Measurements from ENCODE around the gene RRAS2.

RRAS2 gene

GRCh38 chr11:14336507-14337503 is 22.2 kb downstream of the RRAS2 start:
- no peak for DNase-seq (ENCODE audit: low read depth in 2 of 2)

GRCh38 chr11:14335712-14336111 is 23.3 kb downstream of the RRAS2 start:
- no peak for DNase-seq (ENCODE audit: low read depth in 2 of 2)

- DNase-seq (ENCODE audit: low read depth in 2 of 2), result no peak
Observed at GRCh38 chr11:14334893-14335292, 24.1 kb downstream of the RRAS2 start.

DNA sequence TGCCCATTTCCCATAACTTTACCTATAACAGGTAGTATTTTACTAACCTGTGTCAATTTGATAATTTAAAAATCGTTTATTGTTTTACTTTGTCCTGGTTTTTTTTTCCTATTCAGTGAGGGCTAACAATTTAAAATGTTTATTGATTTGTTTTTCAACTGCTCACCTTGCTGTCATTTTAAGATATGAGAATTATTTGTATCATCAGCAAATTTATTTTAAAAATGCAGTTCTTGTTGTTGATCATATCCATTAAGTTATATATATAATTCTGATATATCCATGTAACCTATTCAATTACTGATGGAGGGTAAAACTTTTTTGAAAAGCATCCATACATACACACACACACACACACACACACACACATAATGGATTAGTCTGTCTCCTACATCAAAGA is 24.8 kb downstream of the RRAS2 start:
- no peak for DNase-seq (ENCODE audit: low read depth in 2 of 2)

DNA sequence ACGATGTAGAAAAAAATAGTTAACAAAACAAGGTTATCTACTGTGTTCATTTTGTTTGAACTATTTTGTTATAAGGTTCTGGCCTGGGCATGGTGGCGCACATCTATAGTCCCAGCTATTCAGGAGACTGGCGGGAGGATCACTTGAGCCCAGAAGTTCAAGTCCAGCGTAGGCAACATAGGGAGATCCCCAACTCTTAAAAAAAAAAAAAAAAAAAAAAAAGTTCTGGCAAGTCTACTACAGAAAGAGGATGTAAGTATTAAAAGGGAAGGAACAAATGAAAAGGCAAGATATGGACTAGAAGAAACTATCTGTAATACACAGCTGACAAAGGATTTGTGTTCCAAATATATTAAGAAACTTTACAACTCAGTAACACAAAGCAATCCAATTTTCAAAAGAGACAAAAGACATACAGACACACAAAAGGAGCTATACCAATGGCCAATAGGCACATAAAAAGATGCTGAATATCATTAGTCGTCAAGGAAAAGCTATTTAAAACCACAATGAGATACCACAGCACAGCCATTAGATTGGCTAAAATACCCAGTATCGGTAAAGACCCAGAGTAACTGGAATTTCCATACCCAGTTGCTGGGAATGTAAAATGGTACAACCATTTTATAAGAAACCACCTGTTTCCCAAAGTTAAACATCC is 27.4 kb downstream of the RRAS2 start:
- DNase-seq (ENCODE audit: low read depth in 2 of 2), result no peak

- DNase-seq (ENCODE audit: low read depth in 2 of 2), result no peak
Observed at GRCh38 chr11:14330881-14331280, 28.1 kb downstream of the RRAS2 start.

DNA sequence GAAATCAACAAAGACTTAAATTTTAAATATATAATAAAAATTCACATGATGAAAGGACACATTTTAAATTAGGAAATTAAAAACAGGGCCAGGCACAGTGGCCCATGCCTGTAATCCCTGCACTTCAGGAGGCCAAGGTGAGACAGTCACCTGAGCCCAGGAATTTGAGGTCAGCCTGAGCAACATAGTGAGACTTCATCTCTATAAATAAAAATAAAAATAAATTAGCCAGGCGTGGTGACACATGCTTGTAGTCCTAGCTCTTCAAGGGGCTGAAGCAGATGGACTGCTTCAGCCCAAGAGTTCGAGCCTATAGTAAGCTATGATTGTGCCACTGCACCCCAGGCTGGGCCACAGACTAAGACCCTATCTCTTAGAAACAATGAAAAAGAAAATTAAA is 29.3 kb downstream of the RRAS2 start:
- DNase-seq (ENCODE audit: low read depth in 2 of 2), result no peak

GRCh38 chr11:14327116-14327515 is 31.9 kb downstream of the RRAS2 start:
- no peak for DNase-seq (ENCODE audit: low read depth in 2 of 2)

DNA sequence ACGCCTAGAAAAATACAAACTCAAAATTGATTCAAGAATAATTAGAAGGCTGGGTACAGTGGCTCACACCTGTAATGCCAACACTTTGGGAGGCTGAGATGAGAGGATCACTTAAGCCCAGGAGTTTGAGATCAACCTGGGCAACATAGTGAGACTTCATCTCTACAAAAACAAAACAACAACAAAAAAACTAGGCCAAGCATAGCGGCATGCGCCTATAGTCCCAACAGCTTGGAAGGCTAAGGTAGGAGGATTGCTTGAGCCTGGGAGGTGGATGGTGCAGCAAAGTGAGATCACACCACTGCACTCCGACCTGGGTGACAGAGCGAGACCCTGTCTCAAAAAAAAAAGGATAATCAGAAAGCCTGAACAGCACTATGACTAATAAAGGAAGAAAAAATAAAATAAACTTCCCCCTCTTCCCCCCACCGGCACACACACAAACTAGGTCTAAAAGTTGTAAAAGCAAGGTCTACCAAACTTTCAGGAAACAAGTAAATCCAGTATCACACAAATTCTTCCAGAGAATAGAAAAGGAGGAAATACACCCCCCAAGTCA is 35.8 kb downstream of the RRAS2 start:
- DNase-seq (ENCODE audit: low read depth in 2 of 2), result no peak

GRCh38 chr11:14322510-14322909 is 36.5 kb downstream of the RRAS2 start:
- no peak for DNase-seq (ENCODE audit: low read depth in 2 of 2)

- no peak for DNase-seq (ENCODE audit: low read depth in 2 of 2)
Observed at GRCh38 chr11:14320020-14320419, 39.0 kb downstream of the RRAS2 start.

- DNase-seq (ENCODE audit: low read depth in 2 of 2), result no peak
Observed at GRCh38 chr11:14318581-14318981, 40.4 kb downstream of the RRAS2 start.

GRCh38 chr11:14317659-14318325 is 41.2 kb downstream of the RRAS2 start:
- DNase-seq (ENCODE audit: low read depth in 2 of 2), result no peak

DNA sequence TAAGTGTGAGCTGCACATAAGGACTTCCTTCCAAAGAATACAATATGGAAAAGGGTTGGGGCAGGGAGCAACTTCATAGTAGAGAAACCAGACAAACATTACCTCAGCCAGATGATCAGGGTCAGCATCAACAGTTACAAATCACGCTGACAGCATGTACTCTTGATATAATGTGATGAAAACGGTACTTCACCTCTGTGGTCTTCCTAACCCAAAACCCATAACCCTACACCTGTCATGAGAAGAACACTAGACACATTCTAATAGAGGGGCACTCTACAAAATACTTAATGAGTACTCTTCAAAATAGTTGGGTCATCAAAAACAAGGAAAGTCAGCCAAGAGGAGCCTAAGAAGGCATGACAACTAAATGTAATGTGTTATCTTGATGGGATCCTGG is 43.9 kb downstream of the RRAS2 start:
- DNase-seq (ENCODE audit: low read depth in 2 of 2), result no peak

- DNase-seq (ENCODE audit: low read depth in 2 of 2), result no peak
Observed at GRCh38 chr11:14314127-14314526, 44.9 kb downstream of the RRAS2 start.

GRCh38 chr11:14312736-14313438 is 46.1 kb downstream of the RRAS2 start:
- no peak for DNase-seq (ENCODE audit: low read depth in 2 of 2)

GRCh38 chr11:14310679-14311078 is 48.3 kb downstream of the RRAS2 start:
- DNase-seq (ENCODE audit: low read depth in 2 of 2), result no peak

GRCh38 chr11:14309425-14310192 is 49.4 kb downstream of the RRAS2 start:
- DNase-seq (ENCODE audit: low read depth in 2 of 2), result no peak

- DNase-seq (ENCODE audit: low read depth in 2 of 2), result no peak
Observed at GRCh38 chr11:14308897-14309387, 50.0 kb downstream of the RRAS2 start.

DNA sequence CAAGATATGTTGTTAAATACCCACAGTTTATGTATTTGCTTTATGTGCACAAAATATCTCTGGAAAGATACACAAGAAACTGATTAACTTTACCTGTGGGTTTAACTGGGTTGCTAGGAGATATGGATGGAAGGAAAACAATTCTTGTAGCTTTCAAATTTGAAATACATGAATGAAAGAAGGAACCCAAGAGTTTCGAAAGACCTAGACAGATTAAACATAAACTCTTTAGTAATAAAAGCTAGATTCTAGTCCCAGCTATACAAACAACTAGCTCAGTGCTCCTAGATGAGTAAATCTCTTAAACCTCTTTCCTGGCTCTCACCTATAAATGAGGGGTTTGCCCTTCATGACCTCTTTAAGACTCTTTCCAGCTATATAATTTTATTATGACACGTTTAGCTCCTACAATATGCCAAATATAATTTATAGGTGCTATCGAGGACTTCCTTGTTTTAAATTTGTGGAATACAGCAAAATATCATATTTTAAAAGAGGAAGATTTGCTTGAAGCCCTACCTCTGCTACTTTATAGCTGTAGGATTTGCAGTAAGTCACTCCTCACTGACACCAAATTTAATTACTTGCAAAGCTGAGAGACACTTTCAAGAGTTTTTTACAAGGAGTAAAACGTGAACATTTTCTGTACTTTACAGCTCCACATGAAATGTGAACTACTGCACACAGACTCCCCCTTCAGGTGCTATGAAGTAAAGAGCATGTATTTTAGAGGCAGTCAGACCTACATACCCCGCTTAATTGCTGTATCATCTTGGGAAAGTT is 50.7 kb downstream of the RRAS2 start:
- no peak for DNase-seq (ENCODE audit: low read depth in 2 of 2)
